NCI-H2029 (cell line): ENCODE results near the gene CACNA1C.
"Not testable (repeated sequence)": the region's sequence is repeated elsewhere in the genome, so short reads cannot be mapped to it uniquely, and the experiment has no call there.

Experiments
- DNase-seq: peaks from one replicate; lab custom pipeline; 2025; lab: John Stamatoyannopoulos, UW

CACNA1C gene

GRCh38 chr12:2234646-2235350 lies 182.0 kb downstream of the CACNA1C start:
- no peak for DNase-seq

- no peak for DNase-seq
Measured at GRCh38 chr12:2236506-2237294, 183.9 kb downstream of the CACNA1C start.

- DNase-seq, result no peak
Measured at GRCh38 chr12:2238111-2238510, 185.3 kb downstream of the CACNA1C start.

- DNase-seq, result no peak
Measured at GRCh38 chr12:2239381-2239871, 186.6 kb downstream of the CACNA1C start.

GRCh38 chr12:2240390-2240789 lies 187.6 kb downstream of the CACNA1C start:
- no peak for DNase-seq

- no peak for DNase-seq
Measured at GRCh38 chr12:2240984-2241383, 188.2 kb downstream of the CACNA1C start.

- DNase-seq, result no peak
Measured at GRCh38 chr12:2242216-2242615, 189.4 kb downstream of the CACNA1C start.

- DNase-seq, result no peak
Measured at GRCh38 chr12:2242816-2243215, 190.0 kb downstream of the CACNA1C start.

GRCh38 chr12:2243275-2243674 lies 190.5 kb downstream of the CACNA1C start:
- no peak for DNase-seq

- DNase-seq, result no peak
Measured at GRCh38 chr12:2244013-2244861, 191.4 kb downstream of the CACNA1C start.

- no peak for DNase-seq
Measured at GRCh38 chr12:2246358-2246757, 193.6 kb downstream of the CACNA1C start.

GRCh38 chr12:2247120-2247519 lies 194.3 kb downstream of the CACNA1C start:
- no peak for DNase-seq

GRCh38 chr12:2247596-2247995 lies 194.8 kb downstream of the CACNA1C start:
- DNase-seq, result no peak

GRCh38 chr12:2248087-2248900 lies 195.5 kb downstream of the CACNA1C start:
- no peak for DNase-seq

- DNase-seq, result peak; percentile 64
Measured at GRCh38 chr12:2248901-2249381, 196.2 kb downstream of the CACNA1C start.

- no peak for DNase-seq
Measured at GRCh38 chr12:2250797-2251196, 198.0 kb downstream of the CACNA1C start.

GRCh38 chr12:2251526-2252209 lies 198.9 kb downstream of the CACNA1C start:
- DNase-seq, result no peak

GRCh38 chr12:2255311-2255710 lies 202.5 kb downstream of the CACNA1C start:
- DNase-seq, result no peak

GRCh38 chr12:2255731-2256130 lies 202.9 kb downstream of the CACNA1C start:
- DNase-seq, result not testable (repeated sequence)

- DNase-seq, result no peak
Measured at GRCh38 chr12:2256453-2256852, 203.7 kb downstream of the CACNA1C start.

GRCh38 chr12:2256915-2257314 lies 204.1 kb downstream of the CACNA1C start:
- DNase-seq, result no peak
